Mucosa of descending colon (tissue), 3 donors: ENCODE measurements around the gene VSIG10. TPM values are rescaled to one million over a fixed set of nuclear protein-coding genes. Genes with fewer than 3 reads are reported as not detected.
"Not testable (repeated sequence)": the region's sequence is repeated elsewhere in the genome, so short reads cannot be mapped to it uniquely, and the experiment has no call there.

Experiments
- ATAC-seq: fragments of 200-7000 bp; cut with Tn5 transposase; one replicate; pipeline ENCODE4 v1.9.1; 2020; ENCODE audit warnings: mild to moderate bottlenecking, moderate library complexity
- DNase-seq, 3 donors: peaks; one replicate each; pipeline ENCODE4 v3.0.0-alpha.2; 2020
- H3K36me3 ChIP-seq: fragments of 200-600 bp; one replicate; pipeline ENCODE4 v1.8.0; 2021; ENCODE audit warnings: low read depth, mild to moderate bottlenecking
- H3K4me1 ChIP-seq: fragments of 200-600 bp; one replicate; pipeline ENCODE4 v1.8.0; 2021; ENCODE audit warnings: low read depth, mild to moderate bottlenecking
- H3K4me3 ChIP-seq: fragments of 200-600 bp; one replicate; pipeline ENCODE4 v1.8.0; 2021; ENCODE audit warnings: mild to moderate bottlenecking
- H3K9me3 ChIP-seq: fragments of 200-600 bp; one replicate; pipeline ENCODE4 v1.8.0; 2021; ENCODE audit warnings: mild to moderate bottlenecking
- CTCF ChIP-seq: fragments of 200-600 bp; IDR thresholded peaks from one replicate; pipeline ENCODE4 v1.8.0; 2022; ENCODE audit warnings: antibody characterized with exemption, mild to moderate bottlenecking
- intact Hi-C, 2 donors: fragments of 100-400 bp; cut with DNase I in 1 of 2; cut with micrococcal nuclease in 1 of 2; formaldehyde crosslinking; loops; one replicate each; pipeline versions ENCODE4 v1.11.0 to v1.11.1; 2022; cut with DNase I, micrococcal nuclease
- total RNA-seq, 3 donors: library from RNA; stranded (reverse); fragmentation: NEBNext Ultra II Directional in 2 of 3; extraction: Animal tissue kit (Norgen Biotek cat#: 25700) in 2 of 3; gene quantifications; one replicate each; pipeline versions ENCODE4 v1.2.1 to v1.2.4, GENCODE V29; 2021 to 2023
- donor health status: DM: no; HTN: no; CAD: no; lungs with moderate emphysema.
- donor health status: DM: no; HTN: no; CAD: no.
- donor health status: DM: no; HTN: yes; CAD: no.

Gene VSIG10
- total RNA-seq, 3 donors from 2014 or later: 56.2 to 131 (median 68.7) TPM

GRCh38 chr12:118135788-118136558 is 32.2 kb upstream of the VSIG10 start, which contains the start of gene PEBP1:
PEBP1 (plus strand) TSS chr12:118136124; CDS start chr12:118136210, 86 bp downstream.
- H3K4me1 ChIP-seq: peaks cover 14% of the 10 kb centered on the region
- peak; percentile 99 for ATAC-seq
- intact Hi-C loops: no loop called here
- H3K36me3 ChIP-seq: peaks cover 2% of the 10 kb centered on the region
- DNase-seq: peak; percentile 96 to 98 (median 97)
- TF ChIP-seq CTCF: no peak
- no peaks in the 10 kb centered on the region for H3K9me3 ChIP-seq
- H3K4me3 ChIP-seq: peak within 1 kb of the TSS; percentile 67

GRCh38 chr12:118129436-118129835 is 25.6 kb upstream of the VSIG10 start:
- H3K36me3 ChIP-seq, H3K4me3 ChIP-seq, DNase-seq, intact Hi-C loops, H3K4me1 ChIP-seq, ATAC-seq, H3K9me3 ChIP-seq: not testable (repeated sequence)

GRCh38 chr12:118127867-118128266 is 24.1 kb upstream of the VSIG10 start:
- intact Hi-C loops: no loop called here
- no peak overlapping the region for H3K4me3 ChIP-seq
- H3K9me3 ChIP-seq: no peaks in the 10 kb centered on the region
- DNase-seq (no peak), ATAC-seq (no peak)
- peaks cover 11% of the 10 kb centered on the region for H3K4me1 ChIP-seq
- TF ChIP-seq CTCF: no peak
- no peaks in the 10 kb centered on the region for H3K36me3 ChIP-seq

GRCh38 chr12:118126119-118126757 is 22.4 kb upstream of the VSIG10 start:
- ATAC-seq: peak; percentile 70
- Histone ChIP-seq H3K4me3 (no peak overlapping the region), H3K36me3 (no peaks in the 10 kb centered on the region), H3K9me3 (no peaks in the 10 kb centered on the region), H3K4me1 (peaks cover 5% of the 10 kb centered on the region)
- TF ChIP-seq CTCF: no peak
- DNase-seq: peak; percentile 69 to 88 (median 86)
- intact Hi-C loops: no loop called here

GRCh38 chr12:118125743-118126118 is 21.9 kb upstream of the VSIG10 start:
- no peak for DNase-seq
- Histone ChIP-seq H3K36me3 (no peaks in the 10 kb centered on the region), H3K4me3 (no peak overlapping the region), H3K9me3 (no peaks in the 10 kb centered on the region), H3K4me1 (peaks cover 9% of the 10 kb centered on the region)
- no peak for ATAC-seq
- intact Hi-C loops: no loop called here
- no peak for TF ChIP-seq CTCF

- no peaks in the 10 kb centered on the region for H3K36me3 ChIP-seq
- no peak for DNase-seq
- H3K4me1 ChIP-seq: peaks cover 9% of the 10 kb centered on the region
- ATAC-seq: peak; percentile 45
- no peak overlapping the region for H3K4me3 ChIP-seq
- no peaks in the 10 kb centered on the region for H3K9me3 ChIP-seq
- intact Hi-C loops: no loop called here
- no peak for TF ChIP-seq CTCF
Measured at GRCh38 chr12:118124333-118124874, 20.6 kb upstream of the VSIG10 start.
